22Rv1 (cell line): ENCODE results near the gene CDKN1C.

Source experiments
- CTCF ChIP-seq: fragments of 450-650 bp; IDR thresholded peaks from 2 replicates; pipeline ENCODE4 v1.5.1; 2017; ENCODE audit warnings: mild to moderate bottlenecking
- ZFX ChIP-seq: fragments of 450-650 bp; IDR thresholded peaks from 2 replicates; pipeline ENCODE4 v1.6.1; 2017; ENCODE audit warnings: antibody characterized with exemption, borderline replicate concordance

DNA sequence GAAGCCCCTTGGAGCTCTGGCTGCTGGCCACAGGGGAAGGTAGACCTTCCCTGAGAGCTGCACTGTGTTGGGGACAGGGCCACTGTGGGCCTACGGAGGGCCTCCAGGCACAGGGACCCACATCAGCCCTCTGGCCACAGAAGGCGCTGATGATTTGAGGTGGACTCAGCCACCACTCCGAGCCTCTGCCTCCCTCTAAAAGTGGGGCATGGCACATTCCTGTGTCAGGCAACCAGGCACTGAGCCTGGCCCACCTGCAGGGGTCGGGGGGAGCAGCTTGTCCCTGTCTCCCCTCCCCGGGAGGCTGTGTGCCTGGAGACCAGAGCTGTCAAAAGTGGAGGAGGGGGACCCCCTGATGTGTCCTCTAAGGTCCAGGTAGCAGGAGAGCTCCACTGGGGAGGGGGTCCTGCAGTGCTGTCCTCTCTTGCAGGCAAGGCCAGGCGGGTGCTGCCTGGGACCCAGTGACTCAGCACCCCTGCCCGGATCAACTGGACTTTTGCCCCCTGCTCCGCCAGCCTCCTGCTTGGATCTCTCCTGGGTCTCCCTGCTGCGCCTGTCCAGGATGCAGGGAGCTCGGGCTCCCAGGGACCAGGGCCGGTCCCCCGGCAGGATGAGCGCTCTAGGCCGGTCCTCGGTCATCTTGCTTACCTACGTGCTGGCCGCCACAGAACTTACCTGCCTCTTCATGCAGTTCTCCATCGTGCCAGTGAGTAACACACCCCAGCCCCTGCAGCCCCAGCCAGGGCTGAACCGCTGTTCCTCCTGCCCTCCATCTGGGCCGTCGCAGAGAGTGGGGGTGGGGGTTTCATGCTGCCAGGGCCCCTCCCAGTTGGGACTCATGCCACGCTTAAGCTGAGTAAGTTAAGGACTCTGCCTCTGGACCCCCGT is 17.5 kb upstream of the CDKN1C start:
- TF ChIP-seq CTCF: no peak
- no peak for TF ChIP-seq ZFX
